Psoas muscle (tissue), 8 donors: ENCODE results near the gene TMEM120A. TPM values are rescaled to one million over a fixed set of nuclear protein-coding genes. Genes with fewer than 3 reads are reported as not detected.

Experiments used
- ATAC-seq, 4 donors: fragments of 200-7000 bp; cut with Tn5 transposase; one replicate each; pipeline ENCODE4 v1.9.1; 2020; ENCODE audit warnings: moderate library complexity in 3 of 4, mild to moderate bottlenecking in 2 of 4
- DNase-seq, 2 donors: peaks; one replicate each; pipeline ENCODE4 v3.0.0-alpha.2; 2020
- H3K27ac ChIP-seq: fragments of 200-600 bp; one replicate; pipeline ENCODE4 v1.8.0; 2022
- H3K27me3 ChIP-seq, 3 donors: fragments of 200-600 bp in 1 of 3; one replicate each; pipeline versions ENCODE4 v1.6.1 to v1.8.0; 2013 to 2022; ENCODE audit warnings: low read length in 2 of 3, mild to moderate bottlenecking in 2 of 3, moderate library complexity in 1 of 3; ENCODE audit not compliant: insufficient read depth in 3 of 3
- H3K36me3 ChIP-seq, 2 donors: fragments of 200-600 bp in 1 of 2; one replicate each; pipeline versions ENCODE4 v1.6.1 to v1.8.0; 2013 to 2022; ENCODE audit warnings: low read depth in 1 of 2, mild to moderate bottlenecking in 1 of 2, moderate library complexity in 1 of 2; ENCODE audit not compliant: insufficient read depth in 1 of 2
- H3K4me1 ChIP-seq: fragments of 200-600 bp; one replicate; pipeline ENCODE4 v1.8.0; 2022
- H3K4me3 ChIP-seq: fragments of 200-600 bp; one replicate; pipeline ENCODE4 v1.8.0; 2022; ENCODE audit warnings: mild to moderate bottlenecking
- H3K9me3 ChIP-seq: fragments of 200-600 bp; one replicate; pipeline ENCODE4 v1.8.0; 2022
- WGBS, 3 donors: extraction: QIAGEN DNeasy Blood & Tissue Kit; methylation state at CpG; one replicate each; pipeline versions ENCODE4 v1.1.6 to v1.1.7; 2013; 5-methylcytosine and 5-hydroxymethylcytosine counted together
- intact Hi-C, 2 donors: fragments of 100-400 bp; cut with DNase I; formaldehyde crosslinking; loops; one replicate each; pipeline versions ENCODE4 v1.11.0 to v1.14.2; 2022
- polyA plus RNA-seq, 3 donors: library from polyadenylated mRNA; stranded (reverse); fragments of 200-250 nt; gene quantifications; one replicate each; pipeline ENCODE4 v1.2.3, GENCODE V29; 2013
- total RNA-seq, 4 donors: library from RNA; stranded (reverse); fragmentation: NEBNext Ultra II Directional in 2 of 4; extraction: Animal tissue kit (Norgen Biotek cat#: 25700) in 2 of 4; gene quantifications; one replicate each; pipeline versions ENCODE4 v1.2.1 to v1.2.4, GENCODE V29; 2021 to 2023
- TF ChIP-seq, protein P1 (sequence below): fragments of 200-600 bp; IDR thresholded peaks from one replicate; pipeline ENCODE4 v1.8.0; 2022; ENCODE audit warnings: antibody characterized with exemption
- donor health status: healthy with polysubstance abuse.
- donor health status: DM: no; HTN: no; CAD: no; lungs with moderate emphysema.
- donor health status: Bipolar disorder and iron deficiency.
- donor health status: healthy.
- donor health status: DM: yes; HTN: yes; CAD: no.
- donor health status: DM: no; HTN: no; CAD: no.
- donor health status: DM: no; HTN: no; CAD: no.
- donor health status: DM: yes; HTN: yes; CAD: no.

TMEM120A gene
- total and polyA plus RNA-seq, 7 donors, result 70.1 to 185 (median 103) TPM

DNA sequence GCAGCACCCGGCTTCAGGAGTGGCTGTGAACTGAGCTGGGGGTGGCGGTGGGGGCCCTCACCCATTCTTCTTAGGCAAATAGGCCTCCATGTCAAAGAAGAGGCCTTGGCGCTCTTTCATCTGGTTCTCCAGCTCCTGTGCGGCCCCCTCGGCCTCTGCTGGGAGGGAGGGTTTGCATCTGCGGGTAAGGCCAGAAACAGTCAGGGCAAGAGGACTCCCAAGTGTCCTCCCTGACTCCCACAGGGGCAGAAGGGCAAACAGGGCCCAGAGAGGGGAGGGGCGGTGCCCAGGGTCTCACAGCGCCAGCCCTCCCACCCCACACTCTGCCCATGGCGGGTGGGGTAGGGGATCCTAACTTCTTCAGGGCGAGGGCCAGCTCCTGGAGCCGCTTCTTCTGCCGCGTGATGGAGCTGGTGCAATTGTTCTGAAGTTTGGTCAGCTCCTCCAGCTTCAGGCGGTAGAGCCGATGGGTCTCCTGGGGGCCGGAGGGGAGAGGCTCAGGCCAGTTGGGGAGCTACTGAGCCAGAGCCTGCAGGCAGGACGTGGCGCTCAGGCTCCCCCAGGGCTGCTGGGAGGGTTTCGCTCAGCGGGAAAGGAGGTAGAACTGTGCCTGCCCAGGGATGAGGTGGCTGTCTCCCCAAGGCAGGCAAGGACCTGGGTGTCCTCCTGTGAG lies 2.2 kb downstream of the TMEM120A start:
- Histone ChIP-seq H3K27me3 (no peaks in the 10 kb centered on the region), H3K27ac (peak overlapping the region; percentile 58), H3K9me3 (no peaks in the 10 kb centered on the region), H3K36me3 (peaks cover 2 to 25% of the 10 kb centered on the region in 2 donors), H3K4me1 (peaks cover 33% of the 10 kb centered on the region), H3K4me3 (no peak overlapping the region)
- WGBS, 3 donors, result 83 to 85% (median 85%) methylated on average over 20 of the region's 20 CpGs
- peak in 1 of 2 donors; percentile 79 for DNase-seq
- no peak for ATAC-seq
- intact Hi-C loops, result no loop called here
- TF ChIP-seq, protein P1, sequence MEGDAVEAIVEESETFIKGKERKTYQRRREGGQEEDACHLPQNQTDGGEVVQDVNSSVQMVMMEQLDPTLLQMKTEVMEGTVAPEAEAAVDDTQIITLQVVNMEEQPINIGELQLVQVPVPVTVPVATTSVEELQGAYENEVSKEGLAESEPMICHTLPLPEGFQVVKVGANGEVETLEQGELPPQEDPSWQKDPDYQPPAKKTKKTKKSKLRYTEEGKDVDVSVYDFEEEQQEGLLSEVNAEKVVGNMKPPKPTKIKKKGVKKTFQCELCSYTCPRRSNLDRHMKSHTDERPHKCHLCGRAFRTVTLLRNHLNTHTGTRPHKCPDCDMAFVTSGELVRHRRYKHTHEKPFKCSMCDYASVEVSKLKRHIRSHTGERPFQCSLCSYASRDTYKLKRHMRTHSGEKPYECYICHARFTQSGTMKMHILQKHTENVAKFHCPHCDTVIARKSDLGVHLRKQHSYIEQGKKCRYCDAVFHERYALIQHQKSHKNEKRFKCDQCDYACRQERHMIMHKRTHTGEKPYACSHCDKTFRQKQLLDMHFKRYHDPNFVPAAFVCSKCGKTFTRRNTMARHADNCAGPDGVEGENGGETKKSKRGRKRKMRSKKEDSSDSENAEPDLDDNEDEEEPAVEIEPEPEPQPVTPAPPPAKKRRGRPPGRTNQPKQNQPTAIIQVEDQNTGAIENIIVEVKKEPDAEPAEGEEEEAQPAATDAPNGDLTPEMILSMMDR, result no peak

DNA sequence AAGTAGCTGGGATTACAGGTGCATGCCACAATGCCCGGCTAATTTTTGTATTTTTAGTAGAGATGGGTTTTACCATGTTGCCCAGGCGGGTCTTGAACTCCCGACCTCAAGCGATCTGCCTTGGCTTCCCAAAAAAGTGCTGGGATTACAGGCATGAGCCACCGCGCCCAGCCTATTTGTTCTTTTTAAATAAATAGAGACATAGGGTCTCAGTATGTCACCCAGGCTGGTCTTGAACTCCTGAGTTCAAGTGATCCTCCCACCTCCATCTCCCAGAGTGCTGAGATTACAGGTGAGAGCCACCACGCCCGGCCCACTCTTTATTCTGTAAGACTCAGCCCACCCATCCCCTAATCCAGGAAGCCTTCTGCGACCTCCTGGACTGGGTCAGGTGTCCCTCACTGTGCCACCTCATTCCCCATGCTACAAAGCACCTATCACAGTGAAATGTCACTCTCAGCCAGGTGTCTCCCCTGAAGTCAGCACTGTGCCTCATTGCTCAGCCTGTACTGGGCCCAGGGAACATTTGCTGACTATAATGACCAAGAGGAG lies 2.8 kb downstream of the TMEM120A start:
- WGBS, 3 donors, result 93 to 95% (median 93%) methylated on average over 9 of the region's 9 CpGs
- H3K27me3 ChIP-seq, result no peaks in the 10 kb centered on the region
- no peak overlapping the region for H3K4me3 ChIP-seq
- H3K27ac ChIP-seq, result peak overlapping the region; percentile 58
- H3K9me3 ChIP-seq, result no peaks in the 10 kb centered on the region
- peaks cover 33% of the 10 kb centered on the region for H3K4me1 ChIP-seq
- intact Hi-C loops, result no loop called here
- H3K36me3 ChIP-seq, result peaks cover 2 to 28% of the 10 kb centered on the region in 2 donors
- ATAC-seq (no peak), DNase-seq (no peak)
- TF ChIP-seq, protein P1, result no peak

DNA sequence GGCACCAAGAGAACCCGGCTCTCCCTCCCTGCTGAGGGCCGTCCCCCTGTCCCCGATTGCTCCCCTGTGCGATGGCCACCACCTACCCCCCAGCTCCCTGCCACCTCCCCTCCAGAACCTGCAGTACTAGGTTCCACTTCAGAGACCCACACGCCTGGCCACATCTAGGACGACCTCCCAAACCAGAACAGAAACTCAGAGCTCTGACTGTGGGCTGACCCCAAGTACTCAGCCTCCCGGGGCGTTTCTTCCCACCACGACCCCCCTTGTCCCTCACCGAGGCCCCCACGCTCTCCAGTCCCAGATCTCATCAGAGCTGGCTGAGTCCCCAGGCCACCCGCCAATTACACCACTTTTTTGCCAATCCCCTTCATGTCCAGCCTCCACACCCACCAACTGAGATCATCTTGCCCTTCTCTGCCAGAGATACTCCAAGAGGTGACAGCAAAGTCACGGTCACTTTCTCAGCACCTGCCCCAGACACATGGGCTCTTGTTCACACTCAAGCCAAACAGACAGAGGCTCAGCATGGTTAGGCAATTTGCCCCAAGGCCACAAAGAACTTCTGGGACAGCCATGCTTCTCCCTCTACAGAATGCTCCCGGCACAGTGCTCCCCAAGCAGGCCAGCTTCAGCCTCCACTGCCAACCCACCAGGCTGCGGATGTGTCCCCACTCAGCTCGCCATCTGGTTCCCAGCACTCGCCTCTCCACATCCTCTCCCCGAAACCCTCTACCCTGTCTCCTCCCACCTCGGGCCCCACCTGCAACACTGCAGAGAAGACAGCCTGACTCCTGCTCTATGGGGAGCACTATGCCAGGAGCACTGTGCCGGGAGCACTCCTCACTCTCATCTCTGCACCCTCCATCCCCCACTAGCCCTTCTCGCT lies 4.7 kb downstream of the TMEM120A start:
- no peak overlapping the region for H3K4me3 ChIP-seq
- no peaks in the 10 kb centered on the region for H3K9me3 ChIP-seq
- H3K27me3 ChIP-seq, result no peaks in the 10 kb centered on the region
- ATAC-seq (peak; percentile 6 to 47 (median 40)), DNase-seq (peak; percentile 66 to 82)
- H3K27ac ChIP-seq, result peak overlapping the region; percentile 66
- TF ChIP-seq, protein P1, result no peak
- intact Hi-C loops, result no loop called here
- WGBS, 3 donors, result 26 to 51% (median 35%) methylated on average over 21 of the region's 21 CpGs
- H3K4me1 ChIP-seq, result peaks cover 24% of the 10 kb centered on the region
- peaks cover 2 to 40% of the 10 kb centered on the region in 2 donors for H3K36me3 ChIP-seq

DNA sequence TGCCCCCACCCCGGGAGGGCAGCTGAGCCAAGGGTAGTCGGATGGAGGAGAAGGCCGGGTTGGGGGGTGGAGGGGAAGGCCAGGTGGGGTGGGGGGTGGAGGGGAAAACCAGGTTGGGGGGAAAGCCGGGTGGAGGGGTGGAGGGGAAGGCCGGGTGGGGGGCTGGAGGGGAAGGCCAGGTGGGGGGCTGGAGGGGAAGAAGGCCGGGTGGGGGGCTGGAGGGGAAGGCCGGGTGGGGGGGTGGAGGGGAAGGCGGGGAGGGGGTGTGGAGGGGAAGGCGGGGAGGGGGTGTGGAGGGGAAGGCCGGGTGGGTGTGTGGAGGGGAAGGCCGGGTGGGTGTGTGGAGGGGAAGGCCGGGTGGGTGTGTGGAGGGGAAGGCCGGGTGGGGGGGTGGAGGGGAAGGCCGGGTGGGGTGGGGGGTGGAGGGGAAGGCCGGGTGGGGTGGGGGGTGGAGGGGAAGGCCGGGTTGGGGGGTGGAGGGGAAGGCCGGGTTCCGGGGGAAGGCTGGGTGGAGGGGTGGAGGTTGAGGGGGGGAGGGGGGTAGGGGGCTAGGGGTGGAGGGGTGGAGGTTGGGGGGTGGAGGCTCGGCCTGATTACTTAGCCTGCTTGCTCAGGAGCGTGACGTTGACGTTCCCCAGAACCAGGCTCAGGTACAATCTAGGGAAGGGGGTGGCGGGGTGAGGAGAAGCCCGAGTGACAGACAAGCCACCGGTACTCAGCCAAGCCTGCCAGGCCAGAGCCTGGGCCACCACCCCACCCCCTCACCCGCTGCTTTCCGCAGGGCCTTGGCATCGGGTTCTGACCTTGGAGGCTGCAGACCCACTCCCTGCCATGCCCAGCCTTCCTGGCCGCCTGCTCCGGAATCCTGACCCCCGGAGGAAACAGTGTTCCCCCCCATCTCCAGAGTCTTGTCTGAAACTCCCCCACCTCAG lies 5.6 kb downstream of the TMEM120A start:
- Histone ChIP-seq H3K27me3 (no peaks in the 10 kb centered on the region), H3K9me3 (no peaks in the 10 kb centered on the region), H3K4me1 (peaks cover 24% of the 10 kb centered on the region), H3K4me3 (no peak overlapping the region), H3K36me3 (peaks cover 2 to 49% of the 10 kb centered on the region in 2 donors), H3K27ac (peak overlapping the region; percentile 66)
- TF ChIP-seq, protein P1, result no peak
- intact Hi-C loops, result no loop called here
- ATAC-seq, result peak; percentile 23 to 31 (median 30)
- peak; percentile 53 to 71 for DNase-seq
- WGBS, 3 donors, result 38 to 55% (median 48%) methylated on average over 14 to 18 of the region's 31 CpGs
